K562 (cell line): ENCODE measurements around the gene UBAC2. TPM values are rescaled to one million over a fixed set of nuclear protein-coding genes. Genes with fewer than 3 reads are reported as not detected.

Source experiments
- BHLHE40 ChIP-seq: IDR thresholded peaks from 2 replicates; pipeline ENCODE4 v1.6.1; 2011; ENCODE audit warnings: low read length, improper control_type of control experiment
- BMI1 ChIP-seq: fragments of 150-350 bp; IDR thresholded peaks from 2 replicates; pipeline ENCODE4 v1.6.1; 2014; ENCODE audit warnings: low read length
- CBFA2T3 ChIP-seq: fragments of 450-650 bp; IDR thresholded peaks from 2 replicates; pipeline ENCODE4 v1.6.1; 2017
- CBX1 ChIP-seq: sonication (generic); IDR thresholded peaks from 2 replicates; pipeline ENCODE4 v1.6.1; 2016; ENCODE audit warnings: antibody characterized with exemption, low read depth, mild to moderate bottlenecking
- CEBPG ChIP-seq, 3 experiments: fragments of 200-800 bp in 1 of 3; sonication (Bioruptor generic) in 1 of 3; sonication (generic) in 1 of 3; formaldehyde crosslinking in 1 of 3; IDR thresholded peaks in 2 of 3; conservative IDR thresholded peaks in 1 of 3; 2 replicates each; pipeline versions ENCODE4 v1.6.1 to v1.8.0; 2016 to 2022; ENCODE audit warnings: missing compliant biosample characterization in 2 of 3, missing genetic modification characterization in 2 of 3, mild to moderate bottlenecking in 1 of 3, missing genetic modification reagents in 1 of 3
- CEBPZ ChIP-seq: fragments of 150-350 bp; IDR thresholded peaks from 2 replicates; pipeline ENCODE4 v1.6.1; 2014; ENCODE audit warnings: low read depth, mild to moderate bottlenecking, low read length, borderline replicate concordance
- HMBOX1 ChIP-seq: sonication (generic); IDR thresholded peaks from 2 replicates; pipeline ENCODE4 v1.6.1; 2016
- JUND ChIP-seq, 2 experiments: IDR thresholded peaks; 2 replicates in 1 of 2; 3 replicates in 1 of 2; pipeline ENCODE4 v1.6.1; 2011; ENCODE audit warnings: borderline replicate concordance in 2 of 2, low read depth in 2 of 2, low read length in 2 of 2, improper control_type of control experiment in 1 of 2, missing biosample characterization in 1 of 2, missing genetic modification characterization in 1 of 2, missing genetic modification reagents in 1 of 2
- RUNX1 ChIP-seq: sonication (generic); IDR thresholded peaks from 2 replicates; pipeline ENCODE4 v1.6.1; 2016; ENCODE audit warnings: antibody characterized with exemption, low read depth
- TAF1 ChIP-seq: IDR thresholded peaks from 2 replicates; pipeline ENCODE4 v1.6.1; 2011; ENCODE audit warnings: mild to moderate bottlenecking, low read length, moderate library complexity; ENCODE audit not compliant: insufficient read depth, control insufficient read depth, severe bottlenecking; ENCODE audit errors: extremely low read depth
- TAL1 ChIP-seq: fragments of 450-650 bp; IDR thresholded peaks from 2 replicates; pipeline ENCODE4 v1.6.1; 2016; ENCODE audit warnings: mild to moderate bottlenecking
- USF1 ChIP-seq: sonication (generic); formaldehyde crosslinking; IDR thresholded peaks from 2 replicates; pipeline ENCODE4 v1.9.0; 2022; ENCODE audit warnings: mild to moderate bottlenecking, missing genetic modification reagents
- ZNF24 ChIP-seq: fragments of 450-650 bp; IDR thresholded peaks from 2 replicates; pipeline ENCODE4 v1.6.1; 2016
- ZNF354B ChIP-seq: fragments of 250-450 bp; sonication (Bioruptor Pico); IDR thresholded peaks from 2 replicates; pipeline ENCODE4 v1.4.0; 2020
- ZNF395 ChIP-seq: fragments of 200-800 bp; sonication (Bioruptor generic); IDR thresholded peaks from 2 replicates; pipeline ENCODE4 v1.6.1; 2017; ENCODE audit warnings: missing genetic modification characterization, missing compliant biosample characterization
- polyA plus RNA-seq, 8 experiments: library from polyadenylated mRNA; depleted of rRNA in 4 of 8; stranded (reverse) in 5 of 8; unstranded in 3 of 8; fragments of >200 nt; fragmentation: Nextera tagmentation in 2 of 8; fragmentation: Illumina TruSeq in 1 of 8; extraction: Ambion mirVana in 2 of 8; extraction: Trizol in 1 of 8; gene quantifications; 2 replicates each; pipeline versions ENCODE4 v1.2.1 to v1.2.3, GENCODE V29; 2011 to 2014; ENCODE audit warnings: inconsistent platforms in 1 of 8, missing spikeins in 1 of 8
- total RNA-seq, 7 experiments: library from RNA; depleted of rRNA in 6 of 7; stranded (reverse); fragments of >200 nt in 6 of 7; fragmentation: Illumina TruSeq in 2 of 7; extraction: Trizol in 2 of 7; gene quantifications; 2 replicates each; pipeline versions ENCODE4 v1.2.1 to v1.2.3, GENCODE V29; 2011 to 2021; ENCODE audit warnings: low replicate concordance in 1 of 7
- TF ChIP-seq, protein P1 (sequence below), 2 experiments: fragments of 450-650 bp; IDR thresholded peaks; 2 replicates each; pipeline ENCODE4 v1.6.1; 2016
- TF ChIP-seq, protein P2 (sequence below): IDR thresholded peaks from 2 replicates; pipeline ENCODE4 v1.6.1; 2014; ENCODE audit warnings: antibody characterized with exemption

The UBAC2 gene
- total and polyA plus RNA-seq, 9 of the 15 experiments (the other 6 are each of a cell fraction or from before 2014, with no cell fraction given), result 6.0 to 84.1 (median 32.3) TPM

- TF ChIP-seq CBX1, result no peak
- TF ChIP-seq ZNF395 (CRISPR knock-in tag), result 0 out of 2 replicates have a peak, but pooled peaks have one; percentile 24
- TF ChIP-seq JUND (IDR thresholded peaks at IDR 0.05; ENCODE audit: borderline replicate concordance, low read depth, low read length), result no peak
- TF ChIP-seq JUND (tag; IDR thresholded peaks at IDR 0.05; ENCODE audit: borderline replicate concordance, low read depth, low read length), result peak; percentile 17; the same call in 1 of the 3 replicates
- 0 out of 2 replicates have a peak, but pooled peaks have one; percentile 29 for TF ChIP-seq HMBOX1
- no peak for TF ChIP-seq CEBPG (CRISPR knock-in tag; IDR thresholded peaks at IDR 0.05)
- TF ChIP-seq CEBPG (tag; conservative IDR thresholded peaks at IDR 0.05 in 1 of 2, IDR thresholded peaks at IDR 0.05 in 1 of 2), result peak; percentile 60 to 83
- no peak for TF ChIP-seq ZNF354B (CRISPR knock-in tag)
- TF ChIP-seq ZNF24, result no peak
- no peak for TF ChIP-seq BMI1
- TF ChIP-seq RUNX1, result no peak
- TF ChIP-seq USF1, result no peak
- peak; percentile 53; the same call in 1 of the 2 replicates for TF ChIP-seq BHLHE40
- TF ChIP-seq TAL1, result no peak
- TF ChIP-seq, protein P1, sequence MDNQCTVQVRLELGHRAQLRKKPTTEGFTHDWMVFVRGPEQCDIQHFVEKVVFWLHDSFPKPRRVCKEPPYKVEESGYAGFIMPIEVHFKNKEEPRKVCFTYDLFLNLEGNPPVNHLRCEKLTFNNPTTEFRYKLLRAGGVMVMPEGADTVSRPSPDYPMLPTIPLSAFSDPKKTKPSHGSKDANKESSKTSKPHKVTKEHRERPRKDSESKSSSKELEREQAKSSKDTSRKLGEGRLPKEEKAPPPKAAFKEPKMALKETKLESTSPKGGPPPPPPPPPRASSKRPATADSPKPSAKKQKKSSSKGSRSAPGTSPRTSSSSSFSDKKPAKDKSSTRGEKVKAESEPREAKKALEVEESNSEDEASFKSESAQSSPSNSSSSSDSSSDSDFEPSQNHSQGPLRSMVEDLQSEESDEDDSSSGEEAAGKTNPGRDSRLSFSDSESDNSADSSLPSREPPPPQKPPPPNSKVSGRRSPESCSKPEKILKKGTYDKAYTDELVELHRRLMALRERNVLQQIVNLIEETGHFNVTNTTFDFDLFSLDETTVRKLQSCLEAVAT (IDR thresholded peaks at IDR 0.05), result 0 out of 4 replicates have a peak, but pooled peaks of 1 of the 2 experiments have one; percentile 22
- no peak for TF ChIP-seq TAF1
- TF ChIP-seq CEBPZ, result no peak
- TF ChIP-seq, protein P2, sequence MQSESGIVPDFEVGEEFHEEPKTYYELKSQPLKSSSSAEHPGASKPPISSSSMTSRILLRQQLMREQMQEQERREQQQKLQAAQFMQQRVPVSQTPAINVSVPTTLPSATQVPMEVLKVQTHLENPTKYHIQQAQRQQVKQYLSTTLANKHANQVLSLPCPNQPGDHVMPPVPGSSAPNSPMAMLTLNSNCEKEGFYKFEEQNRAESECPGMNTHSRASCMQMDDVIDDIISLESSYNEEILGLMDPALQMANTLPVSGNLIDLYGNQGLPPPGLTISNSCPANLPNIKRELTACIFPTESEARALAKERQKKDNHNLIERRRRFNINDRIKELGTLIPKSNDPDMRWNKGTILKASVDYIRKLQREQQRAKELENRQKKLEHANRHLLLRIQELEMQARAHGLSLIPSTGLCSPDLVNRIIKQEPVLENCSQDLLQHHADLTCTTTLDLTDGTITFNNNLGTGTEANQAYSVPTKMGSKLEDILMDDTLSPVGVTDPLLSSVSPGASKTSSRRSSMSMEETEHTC, result 0 out of 2 replicates have a peak, but pooled peaks have one; percentile 54
- TF ChIP-seq CBFA2T3, result peak; percentile 12; the same call in 1 of the 2 replicates
Measured at GRCh38 chr13:99339736-99340397, 139.2 kb downstream of the UBAC2 start (continued).
